ENCODE measurements around the gene GORAB.

GRCh38 chr1:170513138-170513537 lies 18.8 kb upstream of the GORAB start:
- TF ChIP-seq CTCF (IDR thresholded peaks at IDR 0.05) (no peak), POLR2A (IDR thresholded peaks at IDR 0.05) (no peak)
